Right renal pelvis (tissue), 4 donors: ENCODE results near the gene FBXL2. TPM values are rescaled to one million over a fixed set of nuclear protein-coding genes. Genes with fewer than 3 reads are reported as not detected.
"Not testable (repeated sequence)": the region's sequence is repeated elsewhere in the genome, so short reads cannot be mapped to it uniquely, and the experiment has no call there.

Experiments used
- DNase-seq, 4 donors: peaks; one replicate each; pipeline ENCODE4 v3.0.0-alpha.2; 2013; ENCODE audit warnings: low read depth in 4 of 4, low spot score in 3 of 4, missing footprints in 1 of 4
- polyA plus RNA-seq, 4 donors: library from polyadenylated mRNA; unstranded; fragments of 120-200 nt; gene quantifications; one replicate each; pipeline ENCODE4 v1.2.1, GENCODE V29; 2013; ENCODE audit not compliant: insufficient read length in 4 of 4

FBXL2 gene
- polyA plus RNA-seq, 4 donors = 28.8 to 30.5 (median 30.2) TPM

DNA sequence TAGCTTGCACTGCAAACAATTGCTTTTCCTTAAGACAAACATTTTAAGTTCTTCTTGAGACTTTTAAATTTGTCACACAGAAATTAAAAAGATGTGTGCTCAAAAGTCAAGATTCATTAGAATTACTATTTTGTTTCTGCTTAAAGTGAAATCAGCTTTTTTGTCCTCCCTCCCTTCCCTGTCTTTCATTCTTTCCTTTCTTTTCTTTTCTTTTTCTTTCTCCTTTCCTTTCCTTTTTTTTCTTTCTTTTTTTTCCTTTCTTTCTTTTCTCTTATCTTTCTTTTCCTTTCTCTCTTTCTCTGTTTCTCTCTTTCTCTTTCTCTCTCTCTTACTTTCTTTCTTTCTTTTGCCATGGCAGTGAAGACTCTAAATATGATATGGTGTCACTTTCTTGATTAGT lies 37.8 kb downstream of the FBXL2 start:
- DNase-seq = no peak

DNA sequence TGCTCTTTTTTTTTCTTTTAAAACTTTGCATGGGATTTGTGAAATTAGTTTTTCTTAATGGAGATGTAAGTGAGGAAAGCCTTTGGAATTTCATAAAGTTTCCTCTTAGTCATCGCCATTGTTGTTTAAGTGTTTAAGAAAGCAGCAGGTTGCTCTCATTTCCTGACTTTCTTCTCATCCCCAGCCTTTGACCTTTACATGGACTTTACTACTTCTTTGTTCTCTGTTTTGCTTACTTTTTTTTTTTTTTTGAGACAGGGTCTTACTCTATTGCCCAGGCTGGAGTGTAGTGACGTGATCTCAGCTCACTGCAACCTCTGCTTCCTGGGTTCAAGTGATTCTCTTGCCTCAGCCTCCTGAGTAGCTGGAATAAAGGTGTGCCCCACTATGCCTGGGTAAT lies 38.6 kb downstream of the FBXL2 start:
- DNase-seq = no peak

DNA sequence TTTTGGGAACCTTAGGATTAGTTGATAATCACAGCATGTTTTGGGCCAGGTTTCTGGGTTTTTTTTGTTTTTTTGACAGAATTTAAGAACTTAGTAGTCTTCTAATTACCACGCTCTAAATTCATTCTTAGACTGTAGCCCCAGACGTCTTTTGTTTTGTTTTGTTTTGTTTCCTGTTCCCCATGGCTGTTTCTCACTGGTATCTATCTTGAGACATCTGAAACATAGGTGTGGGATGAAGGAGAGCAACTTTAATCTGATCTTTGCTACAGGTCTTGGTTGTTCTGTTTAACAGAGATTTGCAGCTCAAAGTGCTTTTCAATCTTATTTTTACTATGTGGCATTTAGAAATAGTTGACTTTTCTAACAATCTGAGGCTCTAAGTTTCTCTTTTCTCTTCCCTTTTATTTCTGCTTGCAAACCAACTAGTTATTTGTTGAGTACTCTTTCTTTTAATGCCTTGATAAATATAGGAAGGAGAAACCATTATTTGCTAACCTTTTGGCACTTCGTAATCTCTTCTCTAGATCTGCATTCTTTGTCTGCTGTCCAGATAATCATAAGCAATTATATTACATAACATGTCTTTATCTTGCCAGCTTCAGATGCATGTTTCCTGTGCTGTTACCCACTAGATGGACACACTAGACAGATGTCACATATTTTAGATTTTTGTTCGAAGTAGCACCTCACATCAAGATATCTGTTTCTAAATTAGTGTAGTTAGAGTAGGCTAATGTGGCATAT lies 40.9 kb downstream of the FBXL2 start:
- no peak for DNase-seq

DNA sequence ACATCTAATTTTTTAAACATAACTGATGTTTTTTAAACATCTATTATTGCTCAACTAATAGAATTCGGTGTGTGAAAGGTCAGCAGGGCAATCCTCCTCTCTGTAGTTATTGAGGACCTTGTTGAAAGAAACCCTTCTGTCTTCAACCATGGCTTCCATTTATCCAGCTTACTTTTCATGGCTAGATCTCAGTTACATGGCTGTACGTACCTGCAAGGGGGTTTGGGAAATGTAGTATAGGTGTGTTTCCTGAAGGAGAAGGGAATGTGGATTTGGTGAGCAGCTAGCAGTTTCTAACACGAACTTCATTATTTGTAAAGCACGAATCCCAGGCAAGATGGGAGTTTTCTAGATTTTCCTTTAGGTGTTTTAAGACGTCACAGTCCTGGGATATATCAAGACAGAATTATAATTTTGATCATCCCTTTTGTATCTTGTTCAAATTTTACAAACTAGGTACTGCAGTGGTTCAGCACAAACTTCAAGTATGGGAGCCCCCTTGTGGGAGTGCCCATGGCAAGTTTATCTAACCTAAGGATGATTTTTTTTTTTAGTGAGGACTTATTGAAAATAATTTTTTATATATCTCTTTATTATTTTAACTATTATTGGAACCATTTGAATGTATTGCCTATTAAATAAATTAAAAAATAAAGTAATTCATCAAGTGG lies 41.6 kb downstream of the FBXL2 start:
- DNase-seq = no peak

DNA sequence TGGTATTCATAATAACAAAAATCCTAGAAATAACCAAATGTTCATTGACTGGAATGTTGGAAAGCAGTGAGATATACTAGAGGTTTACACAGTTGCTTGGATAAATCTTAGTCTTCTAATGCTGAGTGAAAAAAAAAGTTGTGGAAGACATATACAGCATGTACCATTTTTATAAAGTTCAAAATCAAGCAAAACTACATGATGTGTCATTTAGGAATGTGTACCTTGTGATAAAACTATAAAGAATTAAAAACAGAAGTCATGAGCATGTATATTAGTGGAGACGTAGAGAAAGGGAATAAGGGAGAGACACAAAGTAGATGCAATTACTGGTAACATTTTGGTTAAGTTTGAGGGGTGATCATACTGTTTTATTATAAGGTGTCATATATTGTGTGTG lies 45.2 kb downstream of the FBXL2 start:
- DNase-seq = no peak

DNA sequence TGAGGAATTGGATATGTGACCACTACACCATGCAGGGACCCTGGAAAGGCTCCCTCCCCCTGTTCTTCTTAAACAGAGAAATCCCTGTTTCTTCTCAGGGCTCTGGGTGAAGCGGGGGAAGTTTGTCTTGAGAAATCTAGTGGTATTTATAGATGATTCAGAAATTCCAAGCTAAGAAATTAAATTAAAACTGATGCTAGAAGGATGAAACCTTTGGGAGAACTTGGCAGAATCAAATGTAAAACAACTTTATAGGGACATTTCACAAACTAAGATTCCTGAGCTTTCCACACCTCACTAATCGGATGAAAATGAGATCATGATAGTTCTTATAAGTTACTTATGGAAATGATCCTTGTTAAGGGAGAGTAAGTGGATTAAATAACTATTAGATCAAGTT lies 54.2 kb downstream of the FBXL2 start:
- DNase-seq = no peak

DNA sequence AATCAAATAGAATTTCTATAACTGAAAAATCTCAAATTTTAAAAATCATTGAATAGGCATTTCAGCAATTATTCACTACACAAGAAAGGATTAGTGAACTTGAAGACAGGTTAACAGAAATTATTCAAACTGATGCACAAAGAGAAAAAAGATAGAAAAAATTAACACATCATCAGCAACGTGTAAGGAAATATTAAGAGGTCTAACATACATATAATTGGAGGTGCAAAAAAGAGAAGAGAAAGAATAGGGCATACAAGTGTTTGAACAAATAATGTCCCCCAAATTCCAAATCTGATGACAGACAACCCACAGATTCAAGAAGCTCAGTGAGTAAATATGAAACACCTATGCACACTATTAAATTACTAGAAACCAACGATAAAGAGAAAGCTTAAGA lies 57.1 kb downstream of the FBXL2 start:
- DNase-seq = no peak

DNA sequence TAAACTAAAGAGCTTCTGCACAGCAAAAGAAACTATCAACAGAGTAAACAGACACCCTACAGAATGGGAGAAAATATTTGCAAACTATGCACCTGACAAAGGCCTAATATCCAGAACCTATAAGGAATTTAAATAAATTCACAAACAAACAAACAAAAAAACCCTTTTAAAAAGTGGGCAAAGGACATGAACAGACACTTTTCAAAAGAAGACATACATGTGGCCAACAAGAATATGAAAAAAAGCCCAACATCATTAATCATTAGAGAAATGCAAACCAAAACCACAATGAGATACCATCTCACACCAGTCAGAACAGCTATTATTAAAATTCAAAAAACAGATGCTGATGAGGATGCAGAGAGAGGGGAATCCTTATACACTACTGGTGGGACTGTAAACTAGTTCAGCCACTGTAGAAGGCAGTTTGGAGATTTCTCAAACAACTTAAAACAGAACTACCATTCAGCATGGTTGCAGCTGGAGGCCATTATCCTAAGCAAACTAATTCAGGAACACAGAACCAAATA lies 61.8 kb downstream of the FBXL2 start:
- DNase-seq = not testable (repeated sequence)

DNA sequence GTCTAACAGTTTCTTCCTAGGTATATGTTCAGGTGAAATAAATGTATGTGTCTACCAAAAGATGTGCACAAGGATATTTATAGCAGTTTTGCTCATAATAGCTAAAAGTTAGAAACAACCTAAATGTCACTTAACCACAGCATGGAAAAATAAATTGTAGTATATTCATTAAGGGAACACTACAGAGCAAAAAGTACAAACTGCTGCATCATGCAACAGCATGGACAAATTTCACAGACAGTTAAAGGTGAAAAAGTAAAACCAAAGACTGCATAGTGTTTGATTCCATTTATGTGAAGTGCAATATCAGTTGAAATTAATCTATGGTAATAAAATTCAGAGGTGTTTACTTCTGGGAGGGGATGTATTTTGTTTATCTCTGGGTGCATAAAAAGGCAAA lies 62.5 kb downstream of the FBXL2 start:
- DNase-seq = no peak

DNA sequence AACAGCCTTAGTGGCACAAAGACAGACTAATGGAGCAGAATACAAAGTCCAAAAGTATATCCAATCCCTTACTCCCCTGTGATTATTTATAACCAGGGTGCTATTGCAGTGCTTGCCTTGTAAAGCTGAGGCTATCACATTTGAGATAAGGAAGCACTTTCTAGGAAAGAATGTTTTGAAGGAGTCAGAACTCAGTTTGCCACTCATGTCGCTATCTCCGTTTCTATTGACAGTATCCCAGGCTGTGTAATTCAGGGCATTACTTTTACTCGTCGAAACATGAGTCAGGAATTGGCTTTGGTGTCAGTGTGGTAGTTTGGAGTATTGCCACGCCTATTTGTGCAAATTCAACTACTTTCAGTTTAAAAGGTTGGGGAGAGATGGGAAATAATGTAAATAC lies 78.4 kb downstream of the FBXL2 start:
- DNase-seq = no peak

DNA sequence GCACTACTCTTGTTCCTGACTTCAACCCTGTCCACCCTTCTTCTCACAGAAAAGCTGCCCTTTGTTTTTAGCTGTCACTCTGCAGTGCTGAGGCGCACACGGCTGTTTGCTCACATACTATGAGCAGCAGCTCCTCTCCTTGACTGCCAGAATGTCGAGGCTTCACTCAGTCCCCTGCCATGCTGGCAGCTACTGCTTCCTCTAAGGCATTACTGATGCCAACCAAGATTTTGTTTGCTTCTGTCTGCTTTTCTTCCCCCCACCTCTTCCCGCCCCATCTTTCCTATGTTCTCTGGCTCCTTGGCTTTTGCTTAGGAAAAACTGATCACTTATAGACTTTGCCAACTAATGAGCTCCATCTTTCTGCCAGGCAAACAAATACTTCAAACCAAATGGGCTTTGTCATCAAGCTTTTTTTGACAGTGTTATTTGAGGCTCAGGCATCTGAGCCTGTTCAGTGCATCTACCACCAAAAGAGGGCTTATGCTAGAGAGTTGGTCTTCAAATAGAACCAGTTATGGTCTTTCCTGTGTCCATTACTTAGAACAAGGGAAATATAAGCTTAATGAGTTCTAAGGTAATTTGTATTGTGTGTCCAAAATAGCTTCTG lies 81.0 kb downstream of the FBXL2 start:
- DNase-seq = no peak

DNA sequence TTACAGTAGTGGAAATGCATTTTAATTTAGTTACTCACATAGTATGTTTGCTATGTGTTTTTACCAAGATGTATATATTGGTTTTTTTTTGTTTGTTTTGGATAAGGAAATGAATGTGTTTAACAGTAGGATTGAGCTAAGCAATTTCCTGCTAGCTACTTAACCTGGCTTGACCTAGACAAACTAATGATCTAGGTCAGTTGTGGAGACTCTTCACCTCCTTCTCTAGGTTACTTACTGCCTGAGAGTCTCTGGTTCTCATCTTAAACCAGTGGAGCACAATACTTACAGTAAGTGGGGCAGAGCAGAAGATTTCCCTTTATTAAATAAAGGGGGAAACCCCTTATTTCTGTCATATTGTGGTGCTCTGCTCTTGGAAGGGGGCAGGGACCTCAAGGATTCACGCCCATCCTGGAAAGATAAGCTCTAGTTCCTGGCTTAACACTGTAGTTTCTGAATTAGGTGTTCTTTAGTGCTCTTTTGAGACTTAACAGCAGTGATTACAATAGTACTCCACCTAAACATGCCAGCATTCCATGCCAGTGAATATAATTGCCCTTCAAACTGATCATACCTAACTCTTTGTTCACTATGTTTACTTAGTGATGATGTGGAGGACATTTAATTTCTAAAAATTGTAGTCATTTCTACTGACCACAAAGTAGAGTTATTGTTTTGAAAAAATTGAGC lies 83.0 kb downstream of the FBXL2 start:
- no peak for DNase-seq

DNA sequence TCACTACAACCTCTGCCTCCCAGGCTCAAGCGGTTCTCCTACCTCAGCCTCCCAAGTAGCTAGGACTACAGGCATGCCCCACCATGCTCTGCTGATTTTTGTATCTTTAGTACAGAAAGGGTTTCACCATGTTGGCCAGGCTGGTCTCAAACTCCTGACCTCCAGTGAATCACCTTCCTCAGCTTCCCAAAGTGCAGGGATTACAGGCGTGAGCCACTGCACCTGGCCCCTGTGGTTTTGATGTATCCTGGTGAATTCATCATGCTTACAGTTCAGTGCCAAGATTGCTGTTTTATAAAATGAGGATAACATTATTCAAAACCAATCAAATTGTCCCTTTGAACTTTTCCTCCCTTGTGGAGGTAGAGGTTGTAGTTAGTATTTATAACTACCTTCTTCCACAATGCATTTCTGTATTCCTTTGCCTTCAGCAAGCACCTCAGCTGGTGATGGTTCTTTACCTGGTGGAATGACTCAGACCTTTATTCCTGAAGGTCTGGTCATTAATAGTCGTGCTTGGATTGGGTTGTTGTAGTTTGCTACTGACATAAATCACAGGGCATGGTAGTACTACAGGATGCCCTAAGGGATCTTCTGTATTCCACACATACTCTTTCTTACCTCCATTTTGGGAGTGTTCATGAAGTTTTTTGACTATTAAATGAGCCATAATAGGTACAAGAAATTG lies 86.0 kb downstream of the FBXL2 start:
- no peak for DNase-seq

DNA sequence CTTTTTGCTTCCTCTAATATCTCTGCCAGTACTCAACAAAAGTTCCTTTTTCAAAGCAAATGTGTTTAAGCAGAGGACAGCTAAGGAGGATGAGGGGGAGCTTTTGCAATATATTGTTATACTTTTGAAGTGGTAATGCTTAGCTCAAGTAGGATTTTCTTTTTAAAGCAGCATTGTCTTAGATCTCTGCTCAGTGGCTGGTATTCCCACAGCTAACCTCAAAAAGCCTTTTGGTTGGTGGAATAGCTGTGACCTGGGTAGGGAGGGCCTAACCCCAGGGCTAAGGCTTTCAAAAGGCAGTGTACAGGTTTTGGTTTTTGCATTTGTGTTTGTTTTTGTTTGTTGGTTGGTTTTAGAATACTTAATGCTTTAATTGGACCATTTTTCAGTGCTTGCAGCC lies 86.8 kb downstream of the FBXL2 start:
- DNase-seq = no peak

DNA sequence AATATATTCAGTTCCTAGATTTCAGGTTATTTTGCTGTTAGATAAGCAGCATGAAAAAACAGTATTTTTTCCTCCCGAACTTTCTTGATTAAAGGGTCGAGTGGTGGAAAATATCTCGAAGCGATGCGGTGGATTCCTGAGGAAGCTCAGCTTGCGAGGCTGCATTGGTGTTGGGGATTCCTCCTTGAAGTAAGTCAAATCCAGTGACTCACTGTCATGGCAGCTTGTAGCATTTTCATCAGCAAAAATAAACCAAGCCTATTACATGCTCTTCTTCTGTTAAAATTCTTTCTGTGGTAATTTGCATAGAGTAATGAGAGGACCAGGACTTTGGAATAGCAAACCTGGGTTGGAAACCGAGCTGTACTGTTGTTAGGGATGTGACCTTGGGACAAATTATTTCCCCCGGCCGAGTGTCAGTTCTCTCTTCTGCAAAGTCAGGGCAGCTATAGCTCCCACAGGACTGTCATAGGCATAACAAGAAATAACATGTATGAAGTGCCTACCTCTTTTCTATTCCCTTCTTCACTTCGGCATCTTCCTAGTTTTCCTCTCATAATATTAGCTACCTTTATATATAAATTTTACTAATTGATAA lies 87.4 kb downstream of the FBXL2 start:
- DNase-seq = no peak

DNA sequence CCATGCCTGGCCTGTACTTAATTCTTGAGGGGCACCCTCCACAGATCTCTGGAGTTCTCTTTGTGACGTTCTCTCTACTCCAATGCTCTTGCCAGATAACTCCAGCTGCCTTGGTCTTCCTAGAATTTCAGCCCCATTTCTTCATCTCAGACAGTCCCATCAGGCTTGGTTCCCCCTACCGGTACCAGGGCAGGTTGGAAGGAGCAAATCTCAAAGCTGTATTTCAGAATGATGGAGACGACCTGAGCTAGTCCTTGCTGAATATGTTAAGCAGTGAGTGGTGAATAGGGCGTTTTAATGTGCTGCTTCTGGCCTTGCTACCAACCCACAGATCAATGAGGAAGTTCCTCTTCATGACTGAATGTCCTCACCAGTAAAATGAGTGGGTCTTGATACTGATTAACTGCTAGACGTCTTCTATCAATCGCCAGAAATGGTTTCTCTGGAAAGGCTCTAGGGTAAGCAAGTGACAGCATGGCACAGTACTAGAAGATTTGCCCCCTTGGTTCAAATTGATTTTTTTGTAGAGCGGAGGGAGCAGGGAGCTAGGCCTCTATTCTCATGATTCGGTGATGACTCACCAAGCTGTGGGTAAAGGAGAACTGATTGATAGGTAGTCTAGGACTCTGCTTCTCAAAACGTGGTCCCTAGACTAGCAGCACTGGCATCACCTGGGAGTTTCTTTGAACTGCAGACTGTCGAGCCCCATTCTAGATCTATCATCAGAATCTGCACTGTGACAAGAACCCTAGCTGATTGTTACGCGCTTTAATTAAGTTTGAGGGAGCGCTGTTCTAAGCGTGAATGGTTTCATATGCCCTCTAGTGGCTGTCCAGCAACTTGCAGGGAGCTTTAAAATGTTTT lies 95.2 kb downstream of the FBXL2 start:
- DNase-seq = peak in 3 of 4 donors; percentile 22 to 41 (median 36)

DNA sequence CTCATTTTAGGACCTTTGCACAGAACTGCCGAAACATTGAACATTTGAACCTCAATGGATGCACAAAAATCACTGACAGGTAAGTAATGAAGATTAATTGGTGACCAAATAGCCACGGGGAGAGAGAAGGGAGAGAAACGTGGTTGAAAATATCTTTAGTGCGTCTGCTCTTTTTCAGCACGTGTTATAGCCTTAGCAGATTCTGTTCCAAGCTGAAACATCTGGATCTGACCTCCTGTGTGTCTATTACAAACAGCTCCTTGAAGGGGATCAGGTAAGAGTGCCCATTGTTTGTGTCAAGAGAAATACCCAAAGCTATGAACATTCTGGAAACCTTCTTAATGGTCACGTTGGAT lies 95.8 kb downstream of the FBXL2 start:
- DNase-seq = peak in 1 of 4 donors; percentile 4

DNA sequence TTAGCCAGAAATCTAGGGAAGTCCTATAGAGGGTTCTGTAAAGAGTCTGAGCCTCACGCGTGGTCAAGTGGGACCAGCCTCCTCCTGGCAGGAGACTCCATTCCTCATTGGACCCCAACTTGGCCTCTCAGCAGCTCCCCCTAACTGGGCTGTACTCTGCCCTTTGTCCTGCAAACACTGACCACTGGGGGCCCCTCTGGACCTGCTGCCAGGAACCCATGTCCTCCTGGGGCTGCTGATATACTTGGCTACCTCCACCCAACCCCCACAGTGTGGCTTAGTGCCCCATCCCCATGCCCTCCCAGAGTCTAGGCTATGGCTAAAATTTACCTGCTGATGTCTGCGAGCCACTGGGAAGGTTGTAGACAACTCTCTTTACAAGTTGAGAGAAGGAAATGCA lies 100.2 kb downstream of the FBXL2 start:
- no peak for DNase-seq

DNA sequence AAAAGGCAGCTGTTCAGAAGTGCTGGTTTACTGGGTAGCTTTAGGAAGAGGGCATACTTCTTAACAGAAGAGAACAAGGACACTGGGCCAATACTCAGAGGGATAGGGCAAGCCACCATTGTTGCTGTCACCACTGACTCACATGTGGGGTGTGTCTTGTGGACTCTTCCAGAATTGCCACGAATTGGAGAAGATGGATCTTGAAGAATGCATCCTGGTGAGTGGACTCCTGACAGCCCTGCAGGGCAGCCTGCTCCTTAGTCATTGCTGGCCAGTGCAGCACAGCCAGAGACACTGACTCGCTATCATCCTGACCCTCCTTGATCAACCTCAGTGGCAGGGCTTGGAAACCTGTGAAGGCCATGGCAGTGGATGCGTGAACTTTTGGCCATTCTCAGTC lies 100.7 kb downstream of the FBXL2 start:
- no peak for DNase-seq
